K562 treated with DMSO at 1 percent for 4 hours (cell line): Measurements from ENCODE around the gene DHODH. TPM values are rescaled to one million over a fixed set of nuclear protein-coding genes. Genes with fewer than 3 reads are reported as not detected.

Experiments used
- total RNA-seq: library from RNA; unstranded; fragments of 300-600 nt; gene quantifications from 2 replicates; pipeline ENCODE4 v1.2.3, GENCODE V29; 2022; ENCODE audit not compliant: insufficient read depth

DHODH gene
- 1.6 and 1.8 TPM in 2 replicates for total RNA-seq

DNA sequence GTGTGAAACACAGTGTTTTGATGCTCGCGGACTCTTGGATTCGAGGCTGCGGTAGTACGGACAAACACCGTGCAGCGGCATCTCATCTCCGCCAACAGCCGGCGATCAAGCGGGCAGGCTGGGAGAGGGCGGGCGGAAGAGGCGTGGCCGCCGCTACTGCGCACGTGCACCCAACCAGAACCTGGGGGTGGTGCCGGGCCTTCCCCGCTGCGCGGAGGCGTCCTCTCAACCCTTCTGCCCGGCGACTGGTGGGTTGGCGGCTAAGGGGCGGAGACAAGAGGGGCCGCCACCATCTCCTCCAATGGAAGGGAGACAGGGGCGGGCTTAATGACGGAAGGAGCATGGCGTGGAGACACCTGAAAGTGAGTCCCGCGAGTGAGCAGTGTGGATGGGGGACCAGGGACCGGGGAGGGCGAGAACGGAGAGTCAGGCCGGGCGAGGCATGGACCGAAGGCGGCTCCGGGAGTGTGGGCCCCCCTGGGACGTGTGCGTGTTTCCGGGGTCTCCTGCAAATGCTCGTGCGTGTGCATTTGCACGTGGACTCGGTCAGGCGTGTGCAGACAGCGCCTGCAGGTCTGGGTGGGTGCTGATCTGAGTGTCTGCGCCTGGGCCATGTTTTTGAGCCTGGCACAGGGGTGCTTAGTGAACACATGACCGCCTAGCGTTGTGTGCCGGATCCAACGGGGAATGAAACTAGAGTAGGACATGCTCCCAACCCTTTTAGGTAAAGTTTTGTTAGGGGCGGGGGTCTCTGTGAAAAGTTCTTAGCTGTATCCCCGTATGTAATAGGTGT lies at the start of gene DHODH:
Gene DHODH (plus strand): TSS at position 321 of the 793 bp plus-strand sequence. CDS start 21 bp downstream, at position 342.

DNA sequence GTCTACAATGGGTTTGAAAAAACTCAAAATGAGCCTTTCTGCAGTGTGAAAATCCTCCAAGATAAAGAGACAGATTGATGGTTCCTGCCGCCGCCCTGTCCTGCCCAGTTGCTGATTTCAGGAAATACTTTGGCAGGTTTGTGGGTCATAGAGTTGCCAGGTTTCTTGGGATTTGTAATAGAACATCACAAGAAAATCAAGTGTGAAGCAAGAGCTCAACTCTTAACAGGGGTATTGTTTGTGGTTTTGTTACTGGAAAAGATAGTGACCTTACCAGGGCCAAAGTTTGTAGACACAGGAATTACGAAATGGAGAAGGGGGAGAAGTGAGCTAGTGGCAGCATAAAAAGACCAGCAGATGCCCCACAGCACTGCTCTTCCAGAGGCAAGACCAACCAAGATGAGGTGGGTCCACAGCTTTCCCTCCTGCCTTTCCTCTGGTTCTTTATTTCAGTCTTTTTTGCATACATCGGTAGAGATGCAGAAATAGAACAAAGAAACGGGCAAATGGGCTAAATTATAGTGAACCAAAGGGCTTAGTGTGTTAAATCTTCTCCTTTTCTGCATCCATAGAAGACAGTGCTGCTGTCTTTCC lies 45.8 kb downstream of the DHODH start, which contains the start of gene HP:
Gene HP (plus strand): TSS at position 252 of the 594 bp plus-strand sequence. CDS start 148 bp downstream, at position 400.

Other genes with a start within 250 kb of the DHODH start
- 39.1 and 44.6 TPM in 2 replicates for gene AP1G1, start 199.9 kb upstream of the DHODH start, total RNA-seq
- 7.5 and 9.8 TPM in 2 replicates for gene ATXN1L, start 162.8 kb upstream of the DHODH start, total RNA-seq
- 4.4 and 5.6 TPM in 2 replicates for gene ZNF821, start 124.6 kb upstream of the DHODH start, total RNA-seq
- gene IST1, start 113.2 kb upstream of the DHODH start, total RNA-seq: 96.4 and 139 TPM in 2 replicates
- gene PKD1L3, start 8.3 kb upstream of the DHODH start, total RNA-seq: not detected in 2 replicates
- gene HP, start 45.8 kb downstream of the DHODH start, total RNA-seq: not detected in 2 replicates
- not detected in 2 replicates for gene HPR, start 54.5 kb downstream of the DHODH start, total RNA-seq
- gene TXNL4B, start 84.9 kb downstream of the DHODH start, total RNA-seq: 7.0 and 8.3 TPM in 2 replicates
- 49.5 and 50.3 TPM in 2 replicates for gene DHX38, start 85.1 kb downstream of the DHODH start, total RNA-seq
- 1.5 and 3.1 TPM in 2 replicates for gene PMFBP1, start 163.4 kb downstream of the DHODH start, total RNA-seq